Vagina (tissue), 2 donors: ENCODE data around the gene CAMSAP1. TPM values are rescaled to one million over a fixed set of nuclear protein-coding genes. Genes with fewer than 3 reads are reported as not detected.

ENCODE experiments used
- DNase-seq, 2 donors: peaks; one replicate each; pipeline ENCODE4 v3.0.0-alpha.2; 2017; ENCODE audit errors: extremely low spot score in 2 of 2
- H3K27ac ChIP-seq: fragments of 200-600 bp; sonication (generic); one replicate; pipeline ENCODE4 v1.5.1; 2019
- H3K27me3 ChIP-seq: fragments of 200-600 bp; sonication (generic); one replicate; pipeline ENCODE4 v1.5.1; 2019
- H3K36me3 ChIP-seq, 2 donors: fragments of 200-600 bp; sonication (generic); one replicate each; pipeline ENCODE4 v1.5.1; 2017 to 2019
- H3K4me1 ChIP-seq: fragments of 200-600 bp; sonication (generic); one replicate; pipeline ENCODE4 v1.5.1; 2019
- H3K4me3 ChIP-seq, 2 donors: fragments of 200-600 bp; sonication (generic); 1 replicate in 1 of 2; 2 replicates in 1 of 2; pipeline ENCODE4 v1.5.1; 2016 to 2019
- H3K9me3 ChIP-seq: fragments of 200-600 bp; sonication (generic); one replicate; pipeline ENCODE4 v1.5.1; 2019
- CTCF ChIP-seq, 3 experiments: fragments of 450-650 bp in 2 of 3; fragments of 200-600 bp in 1 of 3; sonication (generic) in 1 of 3; IDR thresholded peaks; one replicate each; pipeline ENCODE4 v1.5.1; 2017 to 2019; ENCODE audit warnings: antibody characterized with exemption in 3 of 3, mild to moderate bottlenecking in 2 of 3, moderate library complexity in 2 of 3
- POLR2A ChIP-seq, 2 donors: fragments of 450-650 bp; IDR thresholded peaks; one replicate each; pipeline ENCODE4 v1.6.1; 2017; ENCODE audit warnings: antibody characterized with exemption in 2 of 2, mild to moderate bottlenecking in 2 of 2, moderate library complexity in 2 of 2
- POLR2AphosphoS5 ChIP-seq, 2 donors: sonication (generic); formaldehyde crosslinking; IDR thresholded peaks; one replicate each; pipeline ENCODE4 v1.9.0; 2017; ENCODE audit warnings: antibody characterized with exemption in 2 of 2, mild to moderate bottlenecking in 2 of 2, low read depth in 1 of 2; ENCODE audit not compliant: insufficient read depth in 1 of 2
- intact Hi-C: fragments of 100-400 bp; cut with DNase I; formaldehyde crosslinking; loops from one replicate; pipeline ENCODE4 v1.15.1; 2023
- total RNA-seq: library from RNA; depleted of rRNA; stranded (reverse); fragments of >200 nt; gene quantifications from one replicate; pipeline ENCODE4 v1.2.3, GENCODE V29; 2016

CAMSAP1 gene
- total RNA-seq, 1 donor from 2014 or later: 20.9 TPM

- no peak for DNase-seq
- intact Hi-C loops: no loop called here
- TF ChIP-seq POLR2A (IDR thresholded peaks at IDR 0.05): no peak
- TF ChIP-seq CTCF (IDR thresholded peaks at IDR 0.05): no peak
- no peak for TF ChIP-seq POLR2AphosphoS5 (IDR thresholded peaks at IDR 0.05; ENCODE audit: insufficient read depth in 1 of 2, low read depth in 1 of 2)
- Histone ChIP-seq H3K4me1 (peaks cover 38% of the 10 kb centered on the region), H3K27ac (no peak overlapping the region), H3K9me3 (no peaks in the 10 kb centered on the region), H3K36me3 (no peaks in the 10 kb centered on the region), H3K27me3 (no peaks in the 10 kb centered on the region), H3K4me3 (no peak overlapping the region)
These were observed 5.5 kb downstream of the CAMSAP1 start for GRCh38 chr9:135901826-135902225.

GRCh38 chr9:135901031-135901758 is 6.2 kb downstream of the CAMSAP1 start:
- H3K9me3 ChIP-seq: no peaks in the 10 kb centered on the region
- H3K4me1 ChIP-seq: peaks cover 45% of the 10 kb centered on the region
- H3K4me3 ChIP-seq: no peak overlapping the region
- no peak for TF ChIP-seq CTCF (IDR thresholded peaks at IDR 0.05)
- no peak for TF ChIP-seq POLR2A (IDR thresholded peaks at IDR 0.05)
- TF ChIP-seq POLR2AphosphoS5 (IDR thresholded peaks at IDR 0.05; ENCODE audit: insufficient read depth in 1 of 2, low read depth in 1 of 2): no peak
- no peak overlapping the region for H3K27ac ChIP-seq
- no peak for DNase-seq
- intact Hi-C loops: no loop called here
- H3K27me3 ChIP-seq: no peaks in the 10 kb centered on the region
- no peaks in the 10 kb centered on the region for H3K36me3 ChIP-seq

- intact Hi-C loops: no loop called here
These were observed 8.5 kb downstream of the CAMSAP1 start for GRCh38 chr9:135898634-135899407.

GRCh38 chr9:135896626-135897025 is 10.7 kb downstream of the CAMSAP1 start:
- DNase-seq: no peak
- Histone ChIP-seq H3K27ac (no peak overlapping the region), H3K36me3 (no peaks in the 10 kb centered on the region), H3K9me3 (no peaks in the 10 kb centered on the region), H3K4me3 (no peak overlapping the region), H3K4me1 (peaks cover 25% of the 10 kb centered on the region), H3K27me3 (no peaks in the 10 kb centered on the region)
- TF ChIP-seq POLR2A (IDR thresholded peaks at IDR 0.05) (no peak), POLR2AphosphoS5 (IDR thresholded peaks at IDR 0.05; ENCODE audit: insufficient read depth in 1 of 2, low read depth in 1 of 2) (no peak)
- intact Hi-C loops: no loop called here

More at GRCh38 chr9:135898634-135899407, 8.5 kb downstream of the CAMSAP1 start:
- no peak for DNase-seq
- Histone ChIP-seq H3K27ac (no peak overlapping the region), H3K27me3 (no peaks in the 10 kb centered on the region), H3K36me3 (no peaks in the 10 kb centered on the region), H3K9me3 (no peaks in the 10 kb centered on the region), H3K4me1 (peaks cover 41% of the 10 kb centered on the region), H3K4me3 (no peak overlapping the region)
- no peak for TF ChIP-seq POLR2AphosphoS5 (IDR thresholded peaks at IDR 0.05; ENCODE audit: insufficient read depth in 1 of 2, low read depth in 1 of 2)
- TF ChIP-seq POLR2A (IDR thresholded peaks at IDR 0.05): no peak
- no peak for TF ChIP-seq CTCF (IDR thresholded peaks at IDR 0.05)

GRCh38 chr9:135896205-135896604 is 11.1 kb downstream of the CAMSAP1 start:
- Histone ChIP-seq H3K27ac (no peak overlapping the region), H3K9me3 (no peaks in the 10 kb centered on the region), H3K4me3 (no peak overlapping the region), H3K27me3 (no peaks in the 10 kb centered on the region), H3K36me3 (no peaks in the 10 kb centered on the region), H3K4me1 (peaks cover 29% of the 10 kb centered on the region)
- intact Hi-C loops: no loop called here
- no peak for DNase-seq
- TF ChIP-seq POLR2A (IDR thresholded peaks at IDR 0.05) (no peak), POLR2AphosphoS5 (IDR thresholded peaks at IDR 0.05; ENCODE audit: insufficient read depth in 1 of 2, low read depth in 1 of 2) (no peak), CTCF (IDR thresholded peaks at IDR 0.05) (no peak)
